Activated CD8-positive, alpha-beta T cell treated with anti-CD3 and anti-CD28 coated beads, Interleukin-2, amount 10 ng/mL, durations not matched to agents 7 days and 5 days (primary cell): ENCODE results near the gene MPPED2. TPM values are rescaled to one million over a fixed set of nuclear protein-coding genes. Genes with fewer than 3 reads are reported as not detected.

Source experiments
- ATAC-seq: fragments of 150-1000 bp; cut with Tn5 transposase; one replicate; pipeline ENCODE4 v1.10.0; 2021; ENCODE audit warnings: moderate library complexity
- CTCF ChIA-PET: fragments of 350-600 bp; sonication (Branson Sonifier 250); formaldehyde crosslinking; loops from one replicate; lab custom pipeline; 2021; ENCODE audit warnings: antibody characterized with exemption; lab: Charles Lee
- POLR2A ChIA-PET: fragments of 350-600 bp; sonication (Branson Sonifier 250); formaldehyde crosslinking; loops from one replicate; lab custom pipeline; 2021; ENCODE audit warnings: antibody characterized with exemption; lab: Charles Lee
- DNase-seq: peaks from one replicate; pipeline ENCODE4 v3.0.0-alpha.2; 2020
- H3K27ac Mint-ChIP-seq: one replicate; pipeline ENCODE4 v1.8.0; 2021; ENCODE audit warnings: mild to moderate bottlenecking, mixed read lengths
- H3K27me3 Mint-ChIP-seq: one replicate; pipeline ENCODE4 v1.8.0; 2021; ENCODE audit warnings: low read depth, mixed read lengths
- H3K36me3 Mint-ChIP-seq: one replicate; pipeline ENCODE4 v1.8.0; 2021; ENCODE audit warnings: low read depth, mixed read lengths
- H3K4me1 Mint-ChIP-seq: one replicate; pipeline ENCODE4 v1.8.0; 2021; ENCODE audit warnings: low read depth, mixed read lengths
- H3K4me3 Mint-ChIP-seq: one replicate; pipeline ENCODE4 v1.8.0; 2021; ENCODE audit warnings: mild to moderate bottlenecking, mixed read lengths
- H3K9me3 Mint-ChIP-seq: one replicate; pipeline ENCODE4 v1.8.0; 2022; ENCODE audit warnings: mixed read lengths; ENCODE audit not compliant: insufficient read depth
- total RNA-seq, 2 experiments: library from RNA; stranded (reverse); gene quantifications; one replicate each; pipeline ENCODE4 v1.2.3, GENCODE V29; 2021

The MPPED2 gene
- total RNA-seq, 2 experiments from 2014 or later, result not detected

DNA sequence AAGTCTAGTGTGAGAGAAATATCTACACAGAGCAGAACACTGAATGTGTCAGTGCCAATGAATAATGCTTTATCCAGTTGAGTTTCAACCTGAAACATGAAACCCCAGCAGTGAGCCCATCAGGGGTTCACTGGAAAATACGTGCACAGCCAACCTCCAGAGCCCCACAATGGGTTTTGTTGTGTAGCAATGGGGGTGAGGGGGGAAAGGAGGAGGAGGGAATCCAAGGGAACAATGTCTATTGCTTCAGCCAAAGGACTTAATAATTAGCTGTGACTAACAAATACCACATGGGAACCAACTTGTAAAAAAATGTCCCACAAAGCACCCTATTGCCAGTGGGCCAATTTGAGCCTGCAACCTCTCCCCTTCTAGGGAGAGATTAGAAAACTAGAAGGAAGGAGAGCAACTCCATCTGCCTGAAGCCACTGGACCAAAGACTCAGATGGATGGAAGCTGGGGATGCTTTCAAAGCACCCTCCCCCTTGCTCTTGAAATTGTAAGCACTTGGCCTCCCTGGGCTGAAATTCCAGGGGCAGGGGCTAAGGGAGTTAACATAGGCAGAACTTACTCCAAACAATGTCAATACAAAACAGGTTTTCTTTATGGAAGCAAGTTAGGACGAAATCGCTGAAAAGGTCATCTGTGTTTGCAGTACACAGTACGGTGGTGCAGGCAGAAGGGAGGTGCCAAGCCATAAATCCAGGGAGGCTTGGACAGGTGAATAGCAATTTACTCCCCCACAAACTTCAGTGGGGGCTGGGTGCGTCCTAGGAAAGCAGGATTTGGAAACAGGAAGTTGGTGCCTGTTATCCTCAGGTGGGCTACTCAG is 163.5 kb downstream of the MPPED2 start:
- no peaks in the 10 kb centered on the region for H3K36me3 Mint-ChIP-seq
- H3K27me3 Mint-ChIP-seq, result no peaks in the 10 kb centered on the region
- H3K27ac Mint-ChIP-seq, result no peak overlapping the region
- no peak overlapping the region for H3K4me3 Mint-ChIP-seq
- ChIA-PET POLR2A (interaction anchor here (0.7 kb wide), 1 partner anchor 10 kb away, joined by 3 read pairs; no protein-coding TSS in a partner anchor), CTCF (no interaction called here)
- ATAC-seq (no peak), DNase-seq (no peak)
- H3K9me3 Mint-ChIP-seq, result no peaks in the 10 kb centered on the region
- no peaks in the 10 kb centered on the region for H3K4me1 Mint-ChIP-seq

DNA sequence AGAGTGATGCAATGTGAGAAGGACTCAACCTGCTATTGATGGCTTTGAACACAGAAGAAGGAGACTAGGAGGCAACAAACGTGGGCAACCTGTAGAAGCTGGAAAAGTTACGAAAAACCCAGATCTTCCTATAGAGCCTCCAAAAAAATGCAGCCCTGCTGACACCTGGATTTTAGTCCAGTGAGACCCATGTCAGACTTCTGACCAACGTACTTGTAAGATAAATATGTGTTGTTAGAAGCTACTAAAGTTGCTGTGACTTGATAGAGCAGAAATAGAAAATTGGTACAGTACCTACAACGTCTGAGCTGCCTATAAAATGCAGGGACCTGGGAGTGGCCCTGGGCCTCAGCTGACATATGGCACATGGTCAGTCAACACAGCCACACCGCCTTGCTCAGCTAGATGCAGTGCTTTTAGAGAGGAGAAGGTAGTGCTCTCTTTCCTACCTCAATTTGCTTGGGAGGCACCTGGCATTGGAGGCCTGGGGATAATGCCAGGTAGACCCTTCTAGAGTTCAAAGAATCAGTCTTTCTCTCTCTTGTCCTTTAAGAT is 165.8 kb downstream of the MPPED2 start:
- DNase-seq, result no peak
- no peaks in the 10 kb centered on the region for H3K27me3 Mint-ChIP-seq
- CTCF ChIA-PET, result interaction anchor here (0.8 kb wide), 1 partner anchor 13 kb away, joined by 3 read pairs; no protein-coding TSS in a partner anchor
- no peak for ATAC-seq
- H3K4me3 Mint-ChIP-seq, result no peak overlapping the region
- no peaks in the 10 kb centered on the region for H3K4me1 Mint-ChIP-seq
- POLR2A ChIA-PET, result no interaction called here
- H3K36me3 Mint-ChIP-seq, result no peaks in the 10 kb centered on the region
- no peaks in the 10 kb centered on the region for H3K9me3 Mint-ChIP-seq
- H3K27ac Mint-ChIP-seq, result no peak overlapping the region

DNA sequence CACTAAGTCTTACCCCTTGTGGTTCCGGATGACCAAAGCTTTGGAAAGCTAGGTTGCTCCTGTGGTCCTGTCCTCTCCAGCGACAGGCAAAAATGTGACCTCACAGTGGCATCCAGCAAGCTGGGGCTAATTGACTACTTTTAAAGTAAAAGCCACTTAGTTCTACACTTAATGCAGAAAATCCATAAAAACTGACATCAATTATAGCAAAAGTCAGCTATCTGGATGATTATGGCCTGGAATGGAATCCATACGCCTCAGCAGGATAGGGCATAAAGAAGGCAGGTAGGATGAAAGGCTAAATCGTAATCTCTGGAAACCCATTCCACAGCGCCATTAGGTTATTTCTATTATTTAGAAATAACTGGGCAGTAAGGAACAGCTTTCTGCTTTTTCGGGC is 171.3 kb downstream of the MPPED2 start:
- ATAC-seq (no peak), DNase-seq (no peak)
- Mint-ChIP-seq H3K27ac (no peak overlapping the region), H3K9me3 (no peaks in the 10 kb centered on the region), H3K4me1 (no peaks in the 10 kb centered on the region), H3K27me3 (peaks cover 2% of the 10 kb centered on the region), H3K4me3 (no peak overlapping the region), H3K36me3 (no peaks in the 10 kb centered on the region)
- CTCF ChIA-PET, result no interaction called here
- POLR2A ChIA-PET, result no interaction called here

DNA sequence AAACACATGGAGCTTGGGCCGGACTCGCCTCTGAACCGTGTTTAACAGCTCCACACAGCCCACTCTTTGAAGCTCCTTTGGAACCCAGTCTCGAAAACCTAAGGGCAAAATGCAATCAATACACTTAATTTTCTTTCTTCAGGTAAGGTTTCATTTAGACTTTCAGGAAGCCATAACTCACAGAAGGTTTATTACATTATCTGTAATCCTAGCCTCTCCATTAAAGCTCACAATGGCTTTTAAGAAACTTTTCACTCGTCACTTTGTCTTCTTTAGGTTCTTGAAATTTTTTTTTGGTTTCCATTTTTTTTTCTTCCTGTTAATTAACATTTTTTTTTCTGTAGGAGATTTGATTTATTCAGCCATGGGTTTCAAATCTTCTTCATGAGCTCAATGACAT is 171.9 kb downstream of the MPPED2 start:
- peaks cover 2% of the 10 kb centered on the region for H3K27me3 Mint-ChIP-seq
- ATAC-seq (no peak), DNase-seq (no peak)
- H3K4me3 Mint-ChIP-seq, result no peak overlapping the region
- no peaks in the 10 kb centered on the region for H3K36me3 Mint-ChIP-seq
- CTCF ChIA-PET, result no interaction called here
- POLR2A ChIA-PET, result no interaction called here
- H3K4me1 Mint-ChIP-seq, result no peaks in the 10 kb centered on the region
- no peak overlapping the region for H3K27ac Mint-ChIP-seq
- no peaks in the 10 kb centered on the region for H3K9me3 Mint-ChIP-seq

DNA sequence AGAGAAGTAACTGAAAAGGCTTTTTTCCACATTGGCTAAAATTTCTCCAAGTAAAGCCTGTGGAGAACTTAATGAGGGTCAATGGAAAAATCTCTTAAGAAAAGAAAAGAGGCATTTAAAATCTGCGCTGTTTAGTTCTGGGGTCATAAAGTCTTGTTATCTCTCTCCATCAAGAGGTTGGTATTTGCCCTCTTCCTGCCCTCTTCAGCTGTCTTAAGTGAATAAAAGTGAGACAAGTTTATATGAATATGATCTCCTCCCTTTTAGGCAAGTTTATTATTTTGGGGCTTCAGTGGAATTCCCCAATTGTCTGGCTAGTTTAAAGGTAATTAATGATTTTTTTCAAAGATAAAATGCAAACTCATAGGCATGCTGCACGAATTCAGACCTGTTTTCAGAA is 173.6 kb downstream of the MPPED2 start:
- CTCF ChIA-PET, result no interaction called here
- H3K9me3 Mint-ChIP-seq, result no peaks in the 10 kb centered on the region
- POLR2A ChIA-PET, result no interaction called here
- DNase-seq (no peak), ATAC-seq (no peak)
- no peak overlapping the region for H3K4me3 Mint-ChIP-seq
- no peaks in the 10 kb centered on the region for H3K36me3 Mint-ChIP-seq
- H3K27me3 Mint-ChIP-seq, result peaks cover 2% of the 10 kb centered on the region
- H3K4me1 Mint-ChIP-seq, result no peaks in the 10 kb centered on the region
- H3K27ac Mint-ChIP-seq, result no peak overlapping the region

DNA sequence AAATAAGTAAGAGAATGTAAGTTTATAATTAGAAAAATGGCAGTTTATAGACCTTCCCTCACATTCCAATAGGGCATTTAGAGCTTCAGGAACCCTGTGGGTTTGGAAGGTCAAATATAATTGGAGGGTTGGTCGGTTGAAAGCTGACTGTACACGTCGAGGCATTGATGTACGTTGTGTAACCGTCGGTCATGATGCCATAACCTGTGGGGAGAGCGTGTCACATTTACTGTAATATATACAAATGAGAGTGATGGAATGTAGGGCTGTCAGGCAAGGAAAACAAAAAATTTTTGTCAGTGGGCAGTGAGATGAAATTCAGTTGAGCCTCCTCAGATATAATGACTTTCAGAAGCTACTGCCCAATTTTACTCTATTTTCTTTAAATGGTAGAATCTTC is 174.8 kb downstream of the MPPED2 start:
- Mint-ChIP-seq H3K9me3 (no peaks in the 10 kb centered on the region), H3K27ac (no peak overlapping the region), H3K27me3 (peaks cover 2% of the 10 kb centered on the region), H3K36me3 (no peaks in the 10 kb centered on the region), H3K4me3 (no peak overlapping the region), H3K4me1 (no peaks in the 10 kb centered on the region)
- CTCF ChIA-PET, result no interaction called here
- DNase-seq (no peak), ATAC-seq (no peak)
- POLR2A ChIA-PET, result no interaction called here

DNA sequence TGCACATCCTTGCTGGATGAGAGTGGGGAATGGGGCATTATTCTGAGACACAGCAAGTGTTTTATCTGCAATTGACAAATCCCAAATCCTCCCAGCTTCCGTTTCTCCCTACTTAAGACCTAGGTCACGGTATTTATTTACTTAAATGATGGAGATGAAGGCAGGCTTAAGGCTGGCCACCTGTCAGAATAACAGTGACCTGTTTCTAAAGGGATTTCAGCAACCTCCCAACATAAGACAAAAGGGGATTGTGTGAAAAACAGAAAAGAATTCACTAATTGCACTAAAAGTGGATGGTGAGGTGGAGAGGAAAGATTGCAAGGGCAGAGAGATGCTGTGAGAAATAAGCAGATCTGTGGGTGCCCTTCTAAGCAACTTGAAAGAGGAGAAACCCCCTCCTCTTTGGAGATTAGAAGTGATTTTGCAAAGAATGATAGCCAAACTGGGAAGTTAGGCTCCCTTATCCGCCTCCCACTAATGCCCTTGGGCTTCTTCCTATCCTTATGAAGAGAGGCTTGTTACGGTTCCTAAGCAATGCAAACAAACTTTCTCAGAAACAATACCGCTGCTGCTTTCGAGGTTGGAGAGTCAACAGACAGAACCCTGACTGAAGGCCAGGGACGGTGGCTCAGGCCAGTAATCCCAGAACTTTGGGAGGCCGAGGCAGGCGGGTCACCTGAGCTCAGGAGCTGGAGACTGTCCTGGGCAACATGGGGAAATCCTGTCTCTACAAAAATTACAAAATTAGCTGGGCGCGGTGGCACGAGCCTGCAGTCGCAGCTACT is 179.0 kb downstream of the MPPED2 start:
- Mint-ChIP-seq H3K9me3 (no peaks in the 10 kb centered on the region), H3K4me1 (peaks cover 2% of the 10 kb centered on the region), H3K36me3 (no peaks in the 10 kb centered on the region), H3K27me3 (peaks cover 1% of the 10 kb centered on the region), H3K4me3 (no peak overlapping the region), H3K27ac (no peak overlapping the region)
- ChIA-PET CTCF (no interaction called here), POLR2A (no interaction called here)
- ATAC-seq, result no peak
- DNase-seq, result no peak

DNA sequence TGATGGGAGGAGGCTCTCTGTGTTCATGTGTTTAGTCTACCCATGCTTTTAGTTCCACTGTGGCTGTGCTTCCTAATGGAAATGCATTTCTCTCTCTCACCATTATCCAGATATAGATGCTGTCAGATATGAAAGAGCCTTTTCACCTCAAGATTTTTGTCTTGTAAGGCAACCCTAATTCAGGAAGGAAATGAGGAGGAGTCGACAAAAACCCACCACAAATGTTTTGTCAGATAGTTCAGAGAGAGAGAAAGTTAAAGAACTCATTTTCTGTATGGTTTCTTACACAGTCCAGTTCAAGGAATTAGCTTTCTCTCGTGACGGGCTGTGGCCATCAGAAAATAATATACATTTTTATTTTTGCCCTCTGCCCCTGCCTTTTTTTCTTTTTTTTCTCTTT is 180.8 kb downstream of the MPPED2 start:
- peaks cover 2% of the 10 kb centered on the region for H3K4me1 Mint-ChIP-seq
- H3K9me3 Mint-ChIP-seq, result no peaks in the 10 kb centered on the region
- ATAC-seq (no peak), DNase-seq (no peak)
- no peaks in the 10 kb centered on the region for H3K36me3 Mint-ChIP-seq
- H3K4me3 Mint-ChIP-seq, result no peak overlapping the region
- ChIA-PET CTCF (no interaction called here), POLR2A (no interaction called here)
- peaks cover 1% of the 10 kb centered on the region for H3K27me3 Mint-ChIP-seq
- H3K27ac Mint-ChIP-seq, result no peak overlapping the region

DNA sequence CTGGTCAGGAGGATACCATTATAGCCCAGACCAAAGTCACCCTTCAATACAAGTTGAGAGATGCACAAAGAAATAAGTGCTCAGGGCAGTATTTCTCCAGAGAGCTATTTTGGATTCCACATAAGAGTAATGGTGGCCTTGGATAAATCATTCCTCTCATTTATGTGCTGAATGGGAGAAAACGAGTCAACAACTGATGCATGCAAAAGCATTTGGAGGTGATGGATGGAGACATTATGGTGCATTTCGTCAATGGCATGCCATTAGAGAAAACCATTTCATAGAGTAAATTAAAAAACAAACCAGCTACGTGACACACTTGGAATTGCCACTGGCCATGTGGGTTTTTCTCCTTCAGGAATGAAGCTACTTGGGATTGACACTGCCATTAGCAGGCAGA is 182.0 kb downstream of the MPPED2 start:
- Mint-ChIP-seq H3K4me1 (peaks cover 2% of the 10 kb centered on the region), H3K27ac (no peak overlapping the region), H3K36me3 (no peaks in the 10 kb centered on the region), H3K9me3 (no peaks in the 10 kb centered on the region), H3K27me3 (peaks cover 1% of the 10 kb centered on the region), H3K4me3 (no peak overlapping the region)
- ChIA-PET CTCF (interaction anchor here (1.2 kb wide), 1 partner anchor 9 kb away, joined by 3 read pairs; no protein-coding TSS in a partner anchor), POLR2A (no interaction called here)
- ATAC-seq, result no peak
- DNase-seq, result no peak

DNA sequence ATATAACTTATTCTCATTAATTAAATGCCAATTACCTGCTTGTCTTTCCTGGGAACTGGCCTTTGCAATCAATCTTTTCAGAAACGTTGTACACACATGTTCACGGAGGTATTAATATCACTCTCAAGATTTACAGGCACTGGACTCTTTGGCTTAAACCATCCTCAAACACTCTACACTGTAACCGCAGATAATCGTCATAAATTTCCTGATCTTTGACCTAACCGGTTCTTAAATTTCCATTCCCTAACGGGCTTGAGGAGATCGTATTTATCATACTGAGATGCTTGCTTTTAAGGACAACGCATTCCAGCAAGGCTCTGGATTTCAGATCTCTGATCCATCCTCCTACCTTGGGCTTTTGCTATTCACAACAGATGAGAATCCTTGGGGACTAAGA is 190.4 kb downstream of the MPPED2 start:
- ChIA-PET POLR2A (no interaction called here), CTCF (no interaction called here)
- H3K27ac Mint-ChIP-seq, result no peak overlapping the region
- H3K4me1 Mint-ChIP-seq, result no peaks in the 10 kb centered on the region
- H3K36me3 Mint-ChIP-seq, result no peaks in the 10 kb centered on the region
- DNase-seq (no peak), ATAC-seq (no peak)
- no peaks in the 10 kb centered on the region for H3K9me3 Mint-ChIP-seq
- H3K4me3 Mint-ChIP-seq, result no peak overlapping the region
- H3K27me3 Mint-ChIP-seq, result peaks cover 6% of the 10 kb centered on the region

DNA sequence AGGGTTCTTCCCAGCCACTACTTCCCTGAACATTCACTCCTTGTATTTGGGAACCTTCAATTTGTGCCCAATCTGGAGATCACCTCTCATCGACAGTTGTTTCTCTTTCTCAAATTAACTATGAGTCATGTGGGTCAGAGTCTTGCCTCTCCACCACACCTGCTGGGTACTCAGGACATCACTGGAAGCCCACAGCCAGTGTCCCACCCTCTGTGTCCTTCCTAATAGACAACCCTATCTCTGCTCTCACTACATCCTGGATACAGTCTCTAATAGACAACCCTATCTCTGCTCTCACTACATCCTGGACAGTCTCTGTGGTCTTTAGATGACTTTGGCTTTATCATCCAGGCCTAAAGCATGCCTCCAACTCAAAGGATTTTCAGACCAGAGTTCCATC is 193.1 kb downstream of the MPPED2 start:
- H3K27me3 Mint-ChIP-seq, result peaks cover 6% of the 10 kb centered on the region
- H3K36me3 Mint-ChIP-seq, result no peaks in the 10 kb centered on the region
- H3K27ac Mint-ChIP-seq, result no peak overlapping the region
- H3K9me3 Mint-ChIP-seq, result no peaks in the 10 kb centered on the region
- DNase-seq, result no peak
- H3K4me1 Mint-ChIP-seq, result no peaks in the 10 kb centered on the region
- ChIA-PET POLR2A (no interaction called here), CTCF (no interaction called here)
- ATAC-seq, result no peak
- H3K4me3 Mint-ChIP-seq, result no peak overlapping the region

DNA sequence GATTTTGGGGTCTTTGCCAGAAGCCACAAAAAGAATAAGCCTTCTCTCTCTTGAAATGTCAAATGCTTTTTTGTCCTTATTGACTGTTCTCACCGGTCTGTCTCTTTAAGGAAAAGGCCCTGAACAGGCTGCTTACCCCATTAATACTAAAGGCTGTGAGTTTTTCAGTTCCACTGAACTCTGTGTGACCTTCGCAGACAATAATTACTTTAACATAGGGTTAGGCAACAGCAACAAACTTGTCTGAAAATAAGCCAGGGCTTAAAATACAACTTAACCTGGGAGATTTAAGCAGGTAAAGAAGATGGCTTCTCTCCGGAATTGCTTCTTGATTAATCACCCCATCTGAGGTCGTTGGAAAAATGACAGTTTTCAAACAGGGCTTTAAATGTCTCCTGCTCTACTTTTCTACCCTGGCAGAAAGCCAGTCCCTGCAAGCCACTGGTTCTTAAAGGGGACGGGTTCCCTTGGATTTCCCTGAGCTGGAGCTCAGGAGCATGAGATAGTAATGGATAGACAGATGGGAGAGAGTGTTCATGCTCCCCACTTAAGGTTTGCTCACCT is 193.8 kb downstream of the MPPED2 start:
- CTCF ChIA-PET, result no interaction called here
- H3K9me3 Mint-ChIP-seq, result no peaks in the 10 kb centered on the region
- POLR2A ChIA-PET, result no interaction called here
- ATAC-seq (no peak), DNase-seq (no peak)
- no peak overlapping the region for H3K4me3 Mint-ChIP-seq
- no peaks in the 10 kb centered on the region for H3K36me3 Mint-ChIP-seq
- no peak overlapping the region for H3K27ac Mint-ChIP-seq
- peaks cover 4% of the 10 kb centered on the region for H3K27me3 Mint-ChIP-seq
- no peaks in the 10 kb centered on the region for H3K4me1 Mint-ChIP-seq
